GM13977 (cell line): ENCODE results near the gene RIMBP2.

ENCODE experiments used
- DNase-seq: peaks from one replicate; pipeline ENCODE4 v3.0.0; 2012; ENCODE audit warnings: low spot score
- in situ Hi-C: fragments of 300-500 bp; cut with MboI; formaldehyde crosslinking; loops from one replicate; pipeline ENCODE4 v1.12.0; 2022; ENCODE audit warnings: low sequenced_read_pairs, low pct_unique_long_range_greater_than_20kb, mixed read lengths, inconsistent platforms; ENCODE audit not compliant: unreplicated experiment
- TF ChIP-seq, protein P1 (sequence below): IDR thresholded peaks from 2 replicates; pipeline ENCODE4 v1.5.1; 2012; ENCODE audit warnings: mild to moderate bottlenecking, control low read depth; ENCODE audit not compliant: insufficient read depth; ENCODE audit errors: extremely low read depth, missing control alignments

RIMBP2 gene

DNA sequence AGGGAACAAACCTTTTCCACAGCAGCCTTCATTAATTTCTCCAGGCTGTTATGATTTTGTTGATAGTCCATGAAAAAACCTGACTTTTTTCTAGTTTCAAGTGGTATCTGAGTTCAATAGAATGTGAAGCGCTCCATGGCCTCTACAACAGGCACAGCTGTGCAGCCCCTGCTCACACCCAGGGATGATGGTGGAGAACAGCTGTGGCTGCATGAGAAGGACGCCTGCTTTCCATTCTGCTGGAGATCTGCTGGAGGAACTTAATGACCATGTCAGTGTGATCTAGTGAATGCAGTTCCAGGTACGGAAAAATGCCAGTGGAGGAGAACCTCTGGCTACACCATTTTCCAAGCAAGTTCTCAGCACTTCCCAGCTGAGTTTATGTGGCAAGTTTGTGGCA is 297.8 kb downstream of the RIMBP2 start:
- in situ Hi-C loops: no loop called here
- DNase-seq: no peak
- TF ChIP-seq, protein P1, sequence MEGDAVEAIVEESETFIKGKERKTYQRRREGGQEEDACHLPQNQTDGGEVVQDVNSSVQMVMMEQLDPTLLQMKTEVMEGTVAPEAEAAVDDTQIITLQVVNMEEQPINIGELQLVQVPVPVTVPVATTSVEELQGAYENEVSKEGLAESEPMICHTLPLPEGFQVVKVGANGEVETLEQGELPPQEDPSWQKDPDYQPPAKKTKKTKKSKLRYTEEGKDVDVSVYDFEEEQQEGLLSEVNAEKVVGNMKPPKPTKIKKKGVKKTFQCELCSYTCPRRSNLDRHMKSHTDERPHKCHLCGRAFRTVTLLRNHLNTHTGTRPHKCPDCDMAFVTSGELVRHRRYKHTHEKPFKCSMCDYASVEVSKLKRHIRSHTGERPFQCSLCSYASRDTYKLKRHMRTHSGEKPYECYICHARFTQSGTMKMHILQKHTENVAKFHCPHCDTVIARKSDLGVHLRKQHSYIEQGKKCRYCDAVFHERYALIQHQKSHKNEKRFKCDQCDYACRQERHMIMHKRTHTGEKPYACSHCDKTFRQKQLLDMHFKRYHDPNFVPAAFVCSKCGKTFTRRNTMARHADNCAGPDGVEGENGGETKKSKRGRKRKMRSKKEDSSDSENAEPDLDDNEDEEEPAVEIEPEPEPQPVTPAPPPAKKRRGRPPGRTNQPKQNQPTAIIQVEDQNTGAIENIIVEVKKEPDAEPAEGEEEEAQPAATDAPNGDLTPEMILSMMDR: no peak

DNA sequence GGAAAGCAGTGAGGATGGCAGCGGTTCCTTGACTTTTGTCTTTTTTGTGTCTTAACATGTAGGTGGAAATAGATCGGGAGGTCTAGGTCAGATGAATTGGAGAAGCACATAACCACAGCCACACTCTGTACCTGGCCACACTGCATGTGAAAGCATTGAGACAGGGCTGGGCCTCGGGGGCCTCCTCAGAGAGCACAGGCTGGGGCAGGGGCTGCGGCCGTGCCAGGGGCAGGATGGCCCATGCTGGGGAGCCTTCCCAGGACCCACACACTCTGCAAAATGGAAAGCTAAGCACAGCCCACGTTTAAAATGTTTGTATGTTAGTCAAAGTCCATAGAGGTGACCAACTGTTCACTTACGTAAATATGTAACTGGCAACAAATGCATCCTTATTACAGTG is 301.7 kb downstream of the RIMBP2 start:
- no peak for DNase-seq
- in situ Hi-C loops: no loop called here
- TF ChIP-seq, protein P1: no peak

DNA sequence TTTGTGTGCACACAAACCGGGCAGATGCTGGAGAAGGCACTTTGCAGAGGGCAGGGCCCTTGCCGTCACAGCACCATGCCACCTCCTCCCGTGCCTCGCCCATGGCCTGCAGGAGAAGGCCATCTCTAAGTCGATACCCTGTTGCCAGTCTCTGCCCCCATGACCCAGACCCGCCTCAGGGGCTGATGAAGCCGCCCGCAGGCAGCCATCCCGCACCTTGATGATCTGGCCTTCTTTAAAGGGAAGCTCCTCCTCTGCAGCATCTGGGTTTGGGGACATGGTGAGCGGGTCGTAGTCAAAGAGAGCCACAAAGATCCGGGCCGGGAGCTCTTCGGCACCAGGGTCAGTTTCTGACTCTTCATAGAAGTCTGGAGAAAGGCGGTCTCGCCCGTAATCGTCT is 302.2 kb downstream of the RIMBP2 start:
- no peak for DNase-seq
- TF ChIP-seq, protein P1: no peak
- in situ Hi-C loops: no loop called here

- no peak for DNase-seq
- TF ChIP-seq, protein P1: no peak
- in situ Hi-C loops: no loop called here
These were observed 303.7 kb downstream of the RIMBP2 start for GRCh38 chr12:130412384-130412783.

DNA sequence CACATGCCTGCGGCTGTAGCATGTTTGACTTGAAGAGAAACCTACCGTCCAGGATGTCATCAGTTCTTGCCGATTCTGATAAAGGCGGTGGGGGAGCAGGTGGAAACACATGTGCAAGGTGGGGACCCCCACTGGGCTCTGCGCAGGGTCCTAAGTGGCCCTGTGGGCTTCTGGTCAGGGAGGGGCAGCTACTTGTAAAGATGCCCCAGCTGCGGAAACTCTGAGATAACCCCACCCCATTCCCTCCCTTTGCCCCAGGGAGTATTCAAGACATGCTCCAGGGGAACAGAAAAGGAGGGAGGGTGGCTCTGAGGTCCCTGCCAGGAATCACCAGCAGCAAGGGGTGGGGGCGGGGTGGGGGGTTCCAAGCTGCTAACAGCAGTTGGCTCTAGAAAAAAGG is 310.8 kb downstream of the RIMBP2 start:
- in situ Hi-C loops: no loop called here
- TF ChIP-seq, protein P1: no peak
- no peak for DNase-seq

GRCh38 chr12:130401703-130402102 is 314.4 kb downstream of the RIMBP2 start:
- in situ Hi-C loops: no loop called here
- DNase-seq: no peak
- TF ChIP-seq, protein P1: no peak

GRCh38 chr12:130398100-130398848 is 317.8 kb downstream of the RIMBP2 start:
- TF ChIP-seq, protein P1: no peak
- DNase-seq: no peak
- in situ Hi-C loops: no loop called here
